CD8-positive, alpha-beta memory T cell (primary cell): ENCODE results near the gene DNASE1L1. TPM values are rescaled to one million over a fixed set of nuclear protein-coding genes. Genes with fewer than 3 reads are reported as not detected.
A peak's percentile ranks its signal among the peaks of the same experiment; 100 is the strongest.

Experiments used
- CTCF ChIA-PET: fragments of 350-600 bp; sonication (Branson Sonifier 250); formaldehyde crosslinking; loops from one replicate; lab custom pipeline; 2021; ENCODE audit warnings: antibody characterized with exemption; lab: Charles Lee
- POLR2A ChIA-PET: fragments of 350-600 bp; sonication (Branson Sonifier 250); formaldehyde crosslinking; loops from one replicate; lab custom pipeline; 2021; ENCODE audit warnings: antibody characterized with exemption; lab: Charles Lee
- DNase-seq, 5 donors: peaks; one replicate each; pipeline versions ENCODE4 v3.0.0 to v3.0.0-alpha.2; 2020 to 2022; ENCODE audit warnings: mixed read lengths in 1 of 5
- H3K27ac ChIP-seq: one replicate; pipeline ENCODE4 v1.7.0; 2013; ENCODE audit warnings: low read depth, mild to moderate bottlenecking, low read length, moderate library complexity
- H3K27me3 ChIP-seq: 2 replicates; pipeline ENCODE4 v1.7.0; 2013; ENCODE audit warnings: low read length, mild to moderate bottlenecking; ENCODE audit not compliant: insufficient read depth, poor library complexity, severe bottlenecking
- H3K36me3 ChIP-seq: 2 replicates; pipeline ENCODE4 v1.7.0; 2013; ENCODE audit warnings: mild to moderate bottlenecking, low read length, moderate library complexity; ENCODE audit not compliant: insufficient read depth
- H3K4me1 ChIP-seq: 2 replicates; pipeline ENCODE4 v1.7.0; 2013; ENCODE audit warnings: mild to moderate bottlenecking, low read length, moderate library complexity; ENCODE audit not compliant: insufficient read depth
- H3K4me3 ChIP-seq: 2 replicates; pipeline ENCODE4 v1.7.0; 2013; ENCODE audit warnings: mild to moderate bottlenecking, low read length
- H3K9me3 ChIP-seq: 2 replicates; pipeline ENCODE4 v1.7.0; 2013; ENCODE audit warnings: mild to moderate bottlenecking, low read length
- H3K27ac Mint-ChIP-seq, 8 donors: one replicate each; pipeline ENCODE4 v1.8.0; 2020 to 2021; ENCODE audit warnings: mixed read lengths in 8 of 8, mild to moderate bottlenecking in 6 of 8, inconsistent platforms in 3 of 8, moderate library complexity in 3 of 8
- H3K27me3 Mint-ChIP-seq, 2 donors: one replicate each; pipeline ENCODE4 v1.8.0; 2020 to 2021; ENCODE audit warnings: mixed read lengths in 2 of 2, mild to moderate bottlenecking in 1 of 2, moderate library complexity in 1 of 2
- H3K36me3 Mint-ChIP-seq, 3 donors: one replicate each; pipeline ENCODE4 v1.8.0; 2020 to 2021; ENCODE audit warnings: mixed read lengths in 3 of 3, inconsistent platforms in 1 of 3, mild to moderate bottlenecking in 1 of 3
- H3K4me1 Mint-ChIP-seq, 3 donors: one replicate each; pipeline ENCODE4 v1.8.0; 2020 to 2021; ENCODE audit warnings: mixed read lengths in 3 of 3, inconsistent platforms in 1 of 3, mild to moderate bottlenecking in 1 of 3
- H3K4me3 Mint-ChIP-seq, 7 donors: one replicate each; pipeline ENCODE4 v1.8.0; 2020 to 2021; ENCODE audit warnings: mixed read lengths in 7 of 7, mild to moderate bottlenecking in 6 of 7, moderate library complexity in 4 of 7, inconsistent platforms in 2 of 7
- H3K9me3 Mint-ChIP-seq, 5 donors: one replicate each; pipeline ENCODE4 v1.8.0; 2020 to 2022; ENCODE audit warnings: mixed read lengths in 5 of 5, mild to moderate bottlenecking in 3 of 5, moderate library complexity in 2 of 5, inconsistent platforms in 1 of 5
- polyA plus RNA-seq: library from polyadenylated mRNA; unstranded; fragments of 300-500 nt; fragmentation: Illumina TruSeq; gene quantifications from one replicate; pipeline ENCODE4 v1.2.3, GENCODE V29; 2021
- total RNA-seq, 2 experiments: library from RNA; stranded (reverse); gene quantifications; one replicate each; pipeline ENCODE4 v1.2.3, GENCODE V29; 2021

The DNASE1L1 gene
- total and polyA plus RNA-seq, 3 experiments from 2014 or later, result 9.8 to 19.1 (median 10.1) TPM

DNA sequence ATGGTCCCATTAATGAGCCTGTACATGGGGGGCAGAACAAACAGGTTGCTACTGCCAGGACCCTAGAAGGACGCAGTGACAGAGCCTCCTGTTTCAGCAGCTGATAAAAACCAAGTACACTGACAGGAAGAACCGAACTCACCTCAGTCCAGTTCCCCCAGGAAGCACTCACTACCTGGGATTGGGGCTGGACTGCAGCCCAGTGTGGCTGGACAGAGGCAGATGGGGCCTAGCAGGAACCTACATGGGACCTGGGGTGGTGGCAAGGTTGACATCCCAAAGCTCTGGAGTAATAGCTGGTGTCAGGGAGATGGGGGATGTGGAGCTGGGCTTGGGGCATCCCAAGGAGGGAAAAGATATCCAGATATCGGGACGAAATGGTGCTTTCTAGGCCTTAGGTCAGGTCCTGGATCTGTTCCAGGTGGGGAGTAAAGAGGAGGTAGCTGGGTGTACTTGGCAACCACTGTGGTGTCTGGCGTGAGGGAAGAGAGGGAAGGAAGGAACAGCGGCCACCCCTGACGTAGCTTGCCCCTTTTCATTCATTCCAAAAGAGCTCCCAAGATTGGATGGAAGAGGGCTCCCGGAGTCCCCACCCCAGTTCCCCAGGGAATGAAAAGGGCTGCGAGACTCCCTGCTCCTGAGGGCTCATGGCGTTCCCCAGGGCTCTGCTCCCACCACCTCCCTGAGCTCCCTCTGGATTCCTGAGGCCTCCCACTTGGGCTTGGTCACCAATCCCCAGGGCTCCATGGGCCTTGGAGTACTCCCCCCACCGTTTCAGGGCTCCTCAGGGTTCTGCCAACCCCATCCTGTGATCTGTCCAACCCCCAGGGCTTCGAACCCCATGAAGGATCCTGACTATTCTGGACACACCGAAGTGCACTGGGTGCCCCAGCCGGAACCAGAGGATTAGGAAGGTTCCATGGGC, 25.4 kb downstream of the DNASE1L1 start:
- Histone ChIP-seq H3K36me3 (no peaks in the 10 kb centered on the region), H3K4me3 (no peak overlapping the region), H3K9me3 (no peaks in the 10 kb centered on the region), H3K27ac (no peak overlapping the region), H3K4me1 (peaks cover 12% of the 10 kb centered on the region), H3K27me3 (no peaks in the 10 kb centered on the region)
- H3K36me3 Mint-ChIP-seq, result peaks cover 0 to 24% (median 2%) of the 10 kb centered on the region in 3 donors
- H3K27me3 Mint-ChIP-seq, result peaks cover 0 to 4% of the 10 kb centered on the region in 2 donors
- peaks cover 4 to 17% (median 13%) of the 10 kb centered on the region in 3 donors for H3K4me1 Mint-ChIP-seq
- ChIA-PET CTCF (interaction anchor here (1.2 to 2.6 kb wide), 2 partner anchors 10 to 370 kb away, joined by 3 to 11 read pairs; no protein-coding TSS in a partner anchor), POLR2A (interaction anchor here (0.8 to 1.2 kb wide), 3 partner anchors 11 to 17 kb away, joined by 3 to 5 read pairs (median 3); no protein-coding TSS in a partner anchor)
- peak overlapping the region in 2 of 7 donors; percentile 42 to 73 for H3K4me3 Mint-ChIP-seq
- peak overlapping the region in 5 of 8 donors; percentile 42 to 98 (median 71) for H3K27ac Mint-ChIP-seq
- DNase-seq, result no peak
- no peaks in the 10 kb centered on the region for H3K9me3 Mint-ChIP-seq

DNA sequence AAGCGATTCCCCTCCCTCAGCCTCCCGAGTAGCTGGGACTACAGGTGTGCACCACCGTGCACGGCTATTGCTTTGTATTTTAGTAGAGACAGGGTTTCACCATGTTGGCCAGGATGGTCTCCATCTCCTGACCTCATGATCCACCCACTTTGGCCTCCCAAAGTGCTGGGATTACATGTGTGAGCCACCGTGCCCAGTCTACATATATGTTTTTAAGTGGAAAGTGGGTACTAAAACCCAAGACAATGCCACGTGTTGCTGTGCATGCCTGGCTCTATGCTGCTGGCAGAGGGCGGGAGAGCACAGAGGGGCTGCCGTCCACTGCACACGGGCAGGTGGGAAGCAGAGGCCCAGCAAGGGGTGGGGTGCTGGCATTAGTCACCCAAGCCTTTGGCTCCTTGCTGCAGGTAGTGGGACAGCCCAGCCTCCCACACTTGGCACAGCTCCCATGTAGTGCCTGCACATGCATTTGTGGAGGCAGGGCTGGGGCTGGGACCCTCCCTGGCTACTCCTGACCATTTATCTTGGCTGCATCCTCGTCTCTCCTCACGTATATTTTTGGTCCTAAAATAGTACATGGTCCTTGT, 26.5 kb downstream of the DNASE1L1 start:
- H3K9me3 Mint-ChIP-seq, result no peaks in the 10 kb centered on the region
- POLR2A ChIA-PET, result no interaction called here
- H3K4me1 ChIP-seq, result peaks cover 15% of the 10 kb centered on the region
- H3K4me3 ChIP-seq, result no peak overlapping the region
- H3K27ac ChIP-seq, result no peak overlapping the region
- H3K27ac Mint-ChIP-seq, result peak overlapping the region in 3 of 8 donors; percentile 45 to 83 (median 60)
- H3K9me3 ChIP-seq, result no peaks in the 10 kb centered on the region
- H3K36me3 ChIP-seq, result no peaks in the 10 kb centered on the region
- no peaks in the 10 kb centered on the region for H3K27me3 ChIP-seq
- peaks cover 4 to 19% (median 13%) of the 10 kb centered on the region in 3 donors for H3K4me1 Mint-ChIP-seq
- no peak for DNase-seq
- peaks cover 0 to 4% of the 10 kb centered on the region in 2 donors for H3K27me3 Mint-ChIP-seq
- H3K36me3 Mint-ChIP-seq, result peaks cover 0 to 24% (median 2%) of the 10 kb centered on the region in 3 donors
- CTCF ChIA-PET, result interaction anchor here (1.1 to 2.6 kb wide), 3 partner anchors 9 to 369 kb away, joined by 3 to 11 read pairs (median 3); no protein-coding TSS in a partner anchor
- peak overlapping the region in 2 of 7 donors; percentile 64 to 73 for H3K4me3 Mint-ChIP-seq

DNA sequence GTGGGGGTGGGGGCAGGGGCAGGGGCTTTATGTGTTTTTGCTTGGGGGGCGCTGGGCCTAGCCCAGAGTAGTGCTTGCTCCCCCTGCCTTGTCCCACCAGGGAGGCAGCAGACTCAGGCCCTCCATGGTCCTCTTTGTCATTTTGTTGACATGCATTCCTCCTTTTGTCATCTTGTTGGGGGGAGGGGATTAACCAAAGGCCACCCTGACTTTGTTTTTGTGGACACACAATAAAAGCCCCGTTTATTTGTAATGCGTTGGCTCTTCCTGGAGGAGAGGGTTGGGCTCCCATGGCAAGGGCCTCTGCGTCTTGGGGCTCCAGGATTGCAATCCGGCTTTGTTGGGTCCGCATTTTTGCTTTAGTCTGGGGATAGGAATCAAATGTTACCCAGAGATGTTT, 27.8 kb downstream of the DNASE1L1 start:
- H3K4me3 Mint-ChIP-seq, result peak overlapping the region in 3 of 7 donors; percentile 81 to 94 (median 91)
- H3K27ac Mint-ChIP-seq, result peak overlapping the region in 7 of 8 donors; percentile 23 to 95 (median 68)
- Histone ChIP-seq H3K4me1 (peaks cover 24% of the 10 kb centered on the region), H3K4me3 (no peak overlapping the region), H3K9me3 (no peaks in the 10 kb centered on the region), H3K27me3 (no peaks in the 10 kb centered on the region), H3K27ac (no peak overlapping the region), H3K36me3 (no peaks in the 10 kb centered on the region)
- peaks cover 0 to 24% (median 2%) of the 10 kb centered on the region in 3 donors for H3K36me3 Mint-ChIP-seq
- CTCF ChIA-PET, result interaction anchor here (1.1 kb wide), 1 partner anchor 9 kb away, joined by 3 read pairs; no protein-coding TSS in a partner anchor
- DNase-seq, result no peak
- POLR2A ChIA-PET, result no interaction called here
- H3K27me3 Mint-ChIP-seq, result peaks cover 0 to 4% of the 10 kb centered on the region in 2 donors
- peaks cover 4 to 26% (median 16%) of the 10 kb centered on the region in 3 donors for H3K4me1 Mint-ChIP-seq
- no peaks in the 10 kb centered on the region for H3K9me3 Mint-ChIP-seq

DNA sequence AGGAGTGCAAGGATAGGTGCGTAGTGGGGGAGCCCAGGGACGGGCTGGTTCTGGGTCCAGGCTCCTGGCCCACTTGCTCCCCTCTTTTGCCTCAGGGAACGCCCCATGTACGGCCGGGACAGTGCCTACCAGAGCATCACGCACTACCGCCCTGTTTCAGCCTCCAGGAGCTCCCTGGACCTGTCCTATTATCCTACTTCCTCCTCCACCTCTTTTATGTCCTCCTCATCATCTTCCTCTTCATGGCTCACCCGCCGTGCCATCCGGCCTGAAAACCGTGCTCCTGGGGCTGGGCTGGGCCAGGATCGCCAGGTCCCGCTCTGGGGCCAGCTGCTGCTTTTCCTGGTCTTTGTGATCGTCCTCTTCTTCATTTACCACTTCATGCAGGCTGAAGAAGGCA, 28.3 kb downstream of the DNASE1L1 start:
- Histone ChIP-seq H3K4me3 (peak overlapping the region; percentile 74), H3K27me3 (no peaks in the 10 kb centered on the region), H3K9me3 (no peaks in the 10 kb centered on the region), H3K27ac (peak overlapping the region; percentile 97), H3K36me3 (no peaks in the 10 kb centered on the region), H3K4me1 (peaks cover 24% of the 10 kb centered on the region)
- H3K4me1 Mint-ChIP-seq, result peaks cover 4 to 26% (median 16%) of the 10 kb centered on the region in 3 donors
- peak overlapping the region; percentile 86 to 97 (median 95) for H3K27ac Mint-ChIP-seq
- H3K36me3 Mint-ChIP-seq, result peaks cover 0 to 24% (median 2%) of the 10 kb centered on the region in 3 donors
- peak overlapping the region; percentile 81 to 94 (median 84) for H3K4me3 Mint-ChIP-seq
- no peaks in the 10 kb centered on the region for H3K9me3 Mint-ChIP-seq
- H3K27me3 Mint-ChIP-seq, result peaks cover 0 to 4% of the 10 kb centered on the region in 2 donors
- POLR2A ChIA-PET, result no interaction called here
- CTCF ChIA-PET, result no interaction called here
- DNase-seq, result no peak

DNA sequence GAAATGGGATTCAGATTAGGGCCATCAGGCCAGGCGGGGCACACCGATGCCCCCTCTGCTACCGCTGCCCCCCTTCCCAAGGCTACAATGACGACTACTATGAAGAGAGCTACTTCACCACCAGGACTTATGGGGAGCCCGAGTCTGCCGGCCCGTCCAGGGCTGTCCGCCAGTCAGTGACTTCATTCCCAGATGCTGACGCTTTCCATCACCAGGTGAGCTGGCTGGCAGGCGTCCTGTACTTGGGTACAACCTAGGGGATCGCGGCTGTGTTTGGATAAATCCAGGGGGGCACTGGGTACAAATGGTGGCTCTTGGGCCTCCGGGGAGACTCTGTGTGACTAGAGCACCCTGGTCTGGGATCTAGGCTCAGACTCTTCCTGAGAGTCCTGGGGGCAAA, 28.9 kb downstream of the DNASE1L1 start:
- H3K36me3 ChIP-seq, result no peaks in the 10 kb centered on the region
- H3K27me3 ChIP-seq, result no peaks in the 10 kb centered on the region
- Mint-ChIP-seq H3K27ac (peak overlapping the region; percentile 86 to 97 (median 95)), H3K36me3 (peaks cover 0 to 24% (median 2%) of the 10 kb centered on the region in 3 donors), H3K9me3 (no peaks in the 10 kb centered on the region), H3K4me1 (peaks cover 4 to 27% (median 18%) of the 10 kb centered on the region in 3 donors), H3K4me3 (peak overlapping the region; percentile 81 to 94 (median 84)), H3K27me3 (peaks cover 0 to 4% of the 10 kb centered on the region in 2 donors)
- DNase-seq, result no peak
- CTCF ChIA-PET, result no interaction called here
- H3K9me3 ChIP-seq, result no peaks in the 10 kb centered on the region
- POLR2A ChIA-PET, result interaction anchor here (1.3 to 3.2 kb wide), 3 partner anchors 10 to 366 kb away, joined by 3 to 22 read pairs (median 4); no protein-coding TSS in a partner anchor
- H3K4me1 ChIP-seq, result peaks cover 24% of the 10 kb centered on the region
- H3K4me3 ChIP-seq, result peak overlapping the region; percentile 74
- peak overlapping the region; percentile 97 for H3K27ac ChIP-seq

DNA sequence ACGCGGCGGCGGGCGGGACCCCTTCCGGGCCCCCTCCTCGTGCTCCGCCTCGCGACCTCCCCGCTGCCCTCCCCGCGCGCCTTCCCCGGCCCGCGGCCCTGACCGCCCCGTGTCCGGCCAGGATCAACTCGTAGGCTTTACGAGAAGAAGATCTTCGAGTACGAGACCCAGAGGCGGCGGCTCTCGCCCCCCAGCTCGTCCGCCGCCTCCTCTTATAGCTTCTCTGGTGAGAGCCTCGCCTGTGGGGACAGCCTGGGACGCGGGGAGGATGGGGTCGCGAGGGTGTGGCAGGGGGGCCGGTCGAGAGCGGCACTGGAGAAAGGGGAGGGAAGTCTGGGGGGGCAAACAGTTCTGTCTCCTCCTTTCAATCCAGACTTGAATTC, 29.5 kb downstream of the DNASE1L1 start:
- Mint-ChIP-seq H3K4me1 (peaks cover 4 to 26% (median 21%) of the 10 kb centered on the region in 3 donors), H3K36me3 (peaks cover 0 to 24% (median 2%) of the 10 kb centered on the region in 3 donors), H3K27me3 (peaks cover 0 to 2% of the 10 kb centered on the region in 2 donors), H3K4me3 (peak overlapping the region; percentile 81 to 94 (median 84)), H3K27ac (peak overlapping the region; percentile 86 to 97 (median 95)), H3K9me3 (no peaks in the 10 kb centered on the region)
- peak overlapping the region; percentile 97 for H3K27ac ChIP-seq
- no peaks in the 10 kb centered on the region for H3K36me3 ChIP-seq
- ChIA-PET CTCF (no interaction called here), POLR2A (interaction anchor here (0.7 to 3.2 kb wide), 5 partner anchors 10 to 1419 kb away, joined by 3 to 22 read pairs (median 3); no protein-coding TSS in a partner anchor)
- DNase-seq, result no peak
- H3K27me3 ChIP-seq, result no peaks in the 10 kb centered on the region
- peaks cover 30% of the 10 kb centered on the region for H3K4me1 ChIP-seq
- no peaks in the 10 kb centered on the region for H3K9me3 ChIP-seq
- H3K4me3 ChIP-seq, result peak overlapping the region; percentile 74

DNA sequence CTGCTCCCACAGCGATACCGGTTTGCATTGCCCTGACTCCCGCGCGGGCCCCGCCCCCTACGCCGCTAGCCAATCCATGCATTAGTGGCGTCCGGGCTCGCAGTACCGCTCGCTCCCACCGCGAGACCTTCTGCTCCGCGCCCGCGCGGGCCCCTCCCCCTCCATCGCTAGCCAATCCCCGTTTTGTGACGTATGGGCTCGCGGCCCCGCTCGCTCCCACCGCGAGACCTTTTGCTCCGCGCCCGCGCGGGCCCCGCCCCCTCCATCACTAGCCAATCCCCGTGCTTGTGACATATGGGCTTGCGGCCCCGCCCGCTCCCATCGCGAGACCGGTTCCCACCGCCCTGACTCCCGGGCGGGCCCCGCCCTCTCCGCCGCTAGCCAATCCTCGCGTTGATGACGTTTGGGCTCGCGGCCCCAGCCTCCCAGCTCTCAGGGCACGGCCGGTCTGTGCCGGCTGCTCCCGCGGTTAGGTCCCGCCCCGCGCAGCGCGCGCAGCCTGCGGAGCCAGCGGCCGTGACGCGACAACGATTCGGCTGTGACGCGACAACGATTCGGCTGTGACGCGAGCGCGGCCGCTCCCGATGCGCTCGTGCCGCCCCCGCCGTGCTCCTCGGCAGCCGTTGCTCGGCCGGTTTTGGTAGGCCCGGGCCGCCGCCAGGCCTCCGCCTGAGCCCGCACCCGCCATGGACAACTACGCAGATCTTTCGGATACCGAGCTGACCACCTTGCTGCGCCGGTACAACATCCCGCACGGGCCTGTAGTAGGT, 30.1 kb downstream of the DNASE1L1 start, which contains the start of gene EMD:
EMD (plus strand) TSS at position 497 of the 770 bp plus-strand sequence; CDS start at position 687, 190 bp downstream.
- ChIA-PET CTCF (no interaction called here), POLR2A (interaction anchor here (0.5 to 3.2 kb wide), 6 partner anchors 9 to 1419 kb away, joined by 3 to 22 read pairs (median 3); no protein-coding TSS in a partner anchor)
- peaks cover 4 to 26% (median 21%) of the 10 kb centered on the region in 3 donors for H3K4me1 Mint-ChIP-seq
- Histone ChIP-seq H3K27ac (peak within 1 kb of the TSS; percentile 97), H3K4me3 (peak within 1 kb of the TSS; percentile 74), H3K36me3 (no peaks in the 10 kb centered on the region), H3K27me3 (no peaks in the 10 kb centered on the region), H3K9me3 (no peaks in the 10 kb centered on the region), H3K4me1 (peaks cover 30% of the 10 kb centered on the region)
- peak within 1 kb of the TSS; percentile 81 to 94 (median 84) for H3K4me3 Mint-ChIP-seq
- H3K36me3 Mint-ChIP-seq, result peaks cover 0 to 24% (median 2%) of the 10 kb centered on the region in 3 donors
- H3K9me3 Mint-ChIP-seq, result no peaks in the 10 kb centered on the region
- H3K27me3 Mint-ChIP-seq, result peaks cover 0 to 2% of the 10 kb centered on the region in 2 donors
- H3K27ac Mint-ChIP-seq, result peak within 1 kb of the TSS; percentile 91 to 97 (median 95)
- DNase-seq, result peak; percentile 91 to 98 (median 96)
